Endothelial cell of umbilical vein (primary cell): ENCODE measurements around the gene PMFBP1. TPM values are rescaled to one million over a fixed set of nuclear protein-coding genes. Genes with fewer than 3 reads are reported as not detected.

Source experiments
- BruUV-seq: library from RNA; stranded (reverse); fragments of 400-500 nt; replicated peaks from 2 replicates; lab custom pipeline; 2021; lab: Mats Ljungman, UMichigan
- CTCF ChIA-PET: fragments of 300-600, 350-600 bp; sonication (Branson Sonifier 250); formaldehyde crosslinking; loops from one replicate; lab custom pipeline; 2021; ENCODE audit warnings: antibody characterized with exemption, inconsistent platforms; lab: Charles Lee
- POLR2A ChIA-PET: fragments of 300-600, 350-600 bp; sonication (Branson Sonifier 250); formaldehyde crosslinking; loops from one replicate; lab custom pipeline; 2021; ENCODE audit warnings: antibody characterized with exemption, inconsistent platforms; lab: Charles Lee
- DNase-seq: peaks from one replicate; pipeline ENCODE4 v3.0.0-alpha.2; 2011; ENCODE audit warnings: low read depth, low spot score
- FAIRE-seq: peaks from 2 replicates; lab custom pipeline; 2011; peaks lifted over from hg19 to GRCh38; lab: Jason Lieb, UNC
- H2AFZ ChIP-seq: 2 replicates; pipeline ENCODE4 v1.6.0; 2012; ENCODE audit warnings: low read depth, low read length, control low read depth, inconsistent platforms
- H3K27ac ChIP-seq: 2 replicates; pipeline ENCODE4 v1.5.1; 2011; ENCODE audit warnings: low read depth, mild to moderate bottlenecking, control low read depth, low read length, moderate library complexity; ENCODE audit not compliant: insufficient read depth
- H3K27me3 ChIP-seq, 2 experiments: 2 replicates each; pipeline versions ENCODE4 v1.6.0 to v1.6.1; 2011; ENCODE audit warnings: low read length in 2 of 2, mixed read lengths in 1 of 2; ENCODE audit not compliant: control insufficient read depth in 2 of 2, insufficient read depth in 2 of 2
- H3K36me3 ChIP-seq, 2 experiments: 2 replicates in 1 of 2; 3 replicates in 1 of 2; pipeline ENCODE4 v1.5.1; 2011; ENCODE audit warnings: low read length in 2 of 2, mild to moderate bottlenecking in 1 of 2, moderate library complexity in 1 of 2; ENCODE audit not compliant: control insufficient read depth in 2 of 2, insufficient read depth in 2 of 2; ENCODE audit errors: extremely low read depth in 1 of 2
- H3K4me1 ChIP-seq: 3 replicates; pipeline ENCODE4 v1.5.1; 2011; ENCODE audit warnings: mild to moderate bottlenecking, low read length; ENCODE audit not compliant: control insufficient read depth, insufficient read depth; ENCODE audit errors: extremely low read depth
- H3K4me2 ChIP-seq: 2 replicates; pipeline ENCODE4 v1.6.1; 2011; ENCODE audit warnings: low read length, control low read depth, mixed read lengths; ENCODE audit not compliant: insufficient read depth
- H3K4me3 ChIP-seq, 3 experiments: fragments of 200-600 bp in 1 of 3; sonication (generic), shearing (Covaris generic) in 1 of 3; replicated peaks in 1 of 3; 2 replicates each; pipeline ENCODE4 v1.5.1; 2011 to 2016; ENCODE audit warnings: control low read depth in 3 of 3, low read length in 3 of 3, mild to moderate bottlenecking in 2 of 3, inconsistent platforms in 1 of 3, low read depth in 1 of 3, moderate library complexity in 1 of 3; ENCODE audit not compliant: insufficient read depth in 1 of 3
- H3K79me2 ChIP-seq: 2 replicates; pipeline ENCODE4 v1.6.0; 2012; ENCODE audit warnings: low read length, inconsistent platforms; ENCODE audit not compliant: control insufficient read depth, insufficient read depth
- H3K9ac ChIP-seq: replicated peaks from 2 replicates; pipeline ENCODE3; 2011; ENCODE audit warnings: low read length, control low read depth; ENCODE audit not compliant: insufficient read depth; ENCODE audit errors: extremely low read depth
- H3K9me1 ChIP-seq: replicated peaks from 3 replicates; pipeline ENCODE4 v1.6.0; 2011; ENCODE audit warnings: mild to moderate bottlenecking, low read length; ENCODE audit not compliant: control insufficient read depth, insufficient read depth; ENCODE audit errors: extremely low read depth
- H3K9me3 ChIP-seq: replicated peaks from 2 replicates; pipeline ENCODE4 v1.5.1; 2012; ENCODE audit warnings: low read length, inconsistent platforms; ENCODE audit not compliant: control insufficient read depth, insufficient read depth
- H4K20me1 ChIP-seq: replicated peaks from 2 replicates; pipeline ENCODE3; 2011; ENCODE audit warnings: mild to moderate bottlenecking, low read length; ENCODE audit not compliant: control insufficient read depth, insufficient read depth; ENCODE audit errors: extremely low read depth
- EZH2 ChIP-seq: IDR thresholded peaks from 2 replicates; pipeline ENCODE4 v1.6.1; 2012; ENCODE audit warnings: borderline replicate concordance, low read depth, mild to moderate bottlenecking, moderate library complexity, low read length, inconsistent platforms; ENCODE audit not compliant: severe bottlenecking
- FOS ChIP-seq: IDR thresholded peaks from 2 replicates; pipeline ENCODE4 v1.6.1; 2011; ENCODE audit warnings: mild to moderate bottlenecking, low read length, moderate library complexity, borderline replicate concordance; ENCODE audit not compliant: insufficient read depth
- GATA2 ChIP-seq: IDR thresholded peaks from 2 replicates; pipeline ENCODE4 v1.7.0; 2011; ENCODE audit warnings: low read depth, mild to moderate bottlenecking, moderate library complexity, mixed read lengths, low read length; ENCODE audit not compliant: insufficient read length, insufficient read depth
- JUN ChIP-seq: IDR thresholded peaks from 2 replicates; pipeline ENCODE4 v1.6.1; 2011; ENCODE audit warnings: borderline replicate concordance, low read depth; ENCODE audit not compliant: insufficient read length, insufficient read depth
- MAX ChIP-seq: IDR thresholded peaks from 2 replicates; pipeline ENCODE4 v1.6.1; 2011; ENCODE audit not compliant: insufficient read depth, insufficient read length
- MYC ChIP-seq: IDR thresholded peaks from one replicate; pipeline ENCODE4 v1.6.1; 2011; ENCODE audit warnings: mild to moderate bottlenecking, low read depth, low read length
- POLR2A ChIP-seq: IDR thresholded peaks from 2 replicates; pipeline ENCODE4 v1.6.1; 2012; ENCODE audit warnings: low read depth, mild to moderate bottlenecking, control low read depth, low read length
- POLR2AphosphoS5 ChIP-seq: IDR thresholded peaks from 2 replicates; pipeline ENCODE4 v1.6.1; 2012; ENCODE audit warnings: low read depth, mild to moderate bottlenecking, control low read depth, low read length, moderate library complexity; ENCODE audit not compliant: insufficient read depth
- dilution Hi-C: fragments of 300-500 bp; cut with MboI; formaldehyde crosslinking; loops from one replicate; pipeline ENCODE4 v1.15.0; 2019; ENCODE audit warnings: low sequenced_read_pairs; ENCODE audit not compliant: extremely low pct_ligation_motif_present
- intact Hi-C: fragments of 100-400 bp; cut with micrococcal nuclease; formaldehyde crosslinking; loops from one replicate; pipeline ENCODE4 v1.10.0; 2022
- polyA plus RNA-seq, 4 experiments: library from polyadenylated mRNA; depleted of rRNA in 3 of 4; stranded (reverse) in 3 of 4; unstranded in 1 of 4; fragments of >200 nt; gene quantifications; 2 replicates each; pipeline versions ENCODE4 v1.2.1 to v1.2.3, GENCODE V29; 2011 to 2012; ENCODE audit warnings: missing spikeins in 1 of 4
- total RNA-seq: library from RNA; stranded (reverse); gene quantifications from 2 replicates; pipeline ENCODE4 v1.2.3, GENCODE V29; 2021
- TF ChIP-seq, protein P1 (sequence below), 2 donors: IDR thresholded peaks; 1 replicate in 1 of 2; 2 replicates in 1 of 2; pipeline ENCODE4 v1.5.1; 2011; ENCODE audit warnings: low read length in 2 of 2, mild to moderate bottlenecking in 2 of 2, moderate library complexity in 2 of 2, control low read depth in 1 of 2, inconsistent platforms in 1 of 2, low read depth in 1 of 2; ENCODE audit not compliant: insufficient read depth in 1 of 2; ENCODE audit errors: extremely low read depth in 1 of 2

The PMFBP1 gene
- total and polyA plus RNA-seq, 2 donors (not counting 3 experiments of a cell fraction or from before 2014, with no cell fraction given), result 0.12 to 0.42 TPM

- TF ChIP-seq MYC (no peak), POLR2AphosphoS5 (no peak), POLR2A (no peak)
- no peak overlapping the region for H3K9ac ChIP-seq
- intact Hi-C loops, result loop anchor here (10.0 kb wide), 1 partner anchor 1912 kb away; no protein-coding TSS in a partner anchor
Measured at GRCh38 chr16:72122916-72123315, 49.0 kb downstream of the PMFBP1 start.

GRCh38 chr16:72122308-72122707 lies 49.6 kb downstream of the PMFBP1 start:
- DNase-seq, result no peak

More at GRCh38 chr16:72122916-72123315, 49.0 kb downstream of the PMFBP1 start:
- no peak for FAIRE-seq
- ChIA-PET CTCF (interaction anchor here (1.5 to 3.1 kb wide), 3 partner anchors 344 to 1834 kb away, joined by 6 to 49 read pairs (median 28); no protein-coding TSS in a partner anchor), POLR2A (no interaction called here)
- Histone ChIP-seq H3K4me1 (peaks cover 3% of the 10 kb centered on the region), H3K4me3 (no peak overlapping the region), H3K4me2 (no peak overlapping the region), H3K27me3 (no peaks in the 10 kb centered on the region), H3K79me2 (no peaks in the 10 kb centered on the region), H3K27ac (no peak overlapping the region), H3K36me3 (no peaks in the 10 kb centered on the region), H3K9me1 (no peaks in the 10 kb centered on the region), H2AFZ (no peak overlapping the region), H3K9me3 (no peaks in the 10 kb centered on the region), H4K20me1 (no peaks in the 10 kb centered on the region)
- no peak for DNase-seq
- BruUV-seq, result no TSS peak
- dilution Hi-C loops, result no loop called here

More at GRCh38 chr16:72122308-72122707, 49.6 kb downstream of the PMFBP1 start:
- H3K9me3 ChIP-seq, result no peaks in the 10 kb centered on the region
- no peak for FAIRE-seq
- H3K79me2 ChIP-seq, result no peaks in the 10 kb centered on the region
- BruUV-seq, result no TSS peak
- H3K4me1 ChIP-seq, result peaks cover 3% of the 10 kb centered on the region
- dilution Hi-C loops (no loop called here), intact Hi-C loops (loop anchor here (10.0 kb wide), 1 partner anchor 1912 kb away; no protein-coding TSS in a partner anchor)
- H3K27ac ChIP-seq, result no peak overlapping the region
- no peak overlapping the region for H3K4me3 ChIP-seq
- CTCF ChIA-PET, result interaction anchor here (1.5 to 2.3 kb wide), 2 partner anchors 345 to 1756 kb away, joined by 6 to 9 read pairs; no protein-coding TSS in a partner anchor
- no peak overlapping the region for H3K4me2 ChIP-seq
- no peaks in the 10 kb centered on the region for H3K27me3 ChIP-seq
- no peak overlapping the region for H3K9ac ChIP-seq
- H2AFZ ChIP-seq, result no peak overlapping the region
- POLR2A ChIA-PET, result no interaction called here
- H3K36me3 ChIP-seq, result no peaks in the 10 kb centered on the region
- H3K9me1 ChIP-seq, result no peaks in the 10 kb centered on the region
- TF ChIP-seq GATA2 (no peak), POLR2A (no peak), MYC (no peak), FOS (no peak), JUN (no peak), EZH2 (no peak), MAX (no peak), POLR2AphosphoS5 (no peak)
- TF ChIP-seq, protein P1, sequence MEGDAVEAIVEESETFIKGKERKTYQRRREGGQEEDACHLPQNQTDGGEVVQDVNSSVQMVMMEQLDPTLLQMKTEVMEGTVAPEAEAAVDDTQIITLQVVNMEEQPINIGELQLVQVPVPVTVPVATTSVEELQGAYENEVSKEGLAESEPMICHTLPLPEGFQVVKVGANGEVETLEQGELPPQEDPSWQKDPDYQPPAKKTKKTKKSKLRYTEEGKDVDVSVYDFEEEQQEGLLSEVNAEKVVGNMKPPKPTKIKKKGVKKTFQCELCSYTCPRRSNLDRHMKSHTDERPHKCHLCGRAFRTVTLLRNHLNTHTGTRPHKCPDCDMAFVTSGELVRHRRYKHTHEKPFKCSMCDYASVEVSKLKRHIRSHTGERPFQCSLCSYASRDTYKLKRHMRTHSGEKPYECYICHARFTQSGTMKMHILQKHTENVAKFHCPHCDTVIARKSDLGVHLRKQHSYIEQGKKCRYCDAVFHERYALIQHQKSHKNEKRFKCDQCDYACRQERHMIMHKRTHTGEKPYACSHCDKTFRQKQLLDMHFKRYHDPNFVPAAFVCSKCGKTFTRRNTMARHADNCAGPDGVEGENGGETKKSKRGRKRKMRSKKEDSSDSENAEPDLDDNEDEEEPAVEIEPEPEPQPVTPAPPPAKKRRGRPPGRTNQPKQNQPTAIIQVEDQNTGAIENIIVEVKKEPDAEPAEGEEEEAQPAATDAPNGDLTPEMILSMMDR (IDR thresholded peaks at IDR 0.05; ENCODE audit: extremely low read depth in 1 of 2, insufficient read depth in 1 of 2, low read depth in 1 of 2, low read length in 2 of 2), result no peak
- no peaks in the 10 kb centered on the region for H4K20me1 ChIP-seq
